H9 (cell line): ENCODE data around the gene AFG1L. TPM values are rescaled to one million over a fixed set of nuclear protein-coding genes. Genes with fewer than 3 reads are reported as not detected.

Experiments
- DNase-seq: peaks from one replicate; pipeline ENCODE4 v3.0.0-alpha.2; 2017
- H2AFZ ChIP-seq: one replicate; pipeline ENCODE4 v1.6.1; 2013; ENCODE audit warnings: mild to moderate bottlenecking, low read length, control low read depth, moderate library complexity
- H2AK5ac ChIP-seq: 2 replicates; pipeline ENCODE4 v1.6.1; 2013; ENCODE audit warnings: low read length, control low read depth, mixed read lengths; ENCODE audit not compliant: insufficient read length
- H2BK120ac ChIP-seq: one replicate; pipeline ENCODE4 v1.6.1; 2013; ENCODE audit warnings: low read depth, mild to moderate bottlenecking, low read length, control low read depth, inconsistent platforms; ENCODE audit not compliant: poor library complexity, severe bottlenecking
- H2BK12ac ChIP-seq: 2 replicates; pipeline ENCODE4 v1.6.1; 2013; ENCODE audit warnings: low read length, control low read depth, mixed read lengths, low read depth; ENCODE audit not compliant: insufficient read length
- H2BK15ac ChIP-seq: 2 replicates; pipeline ENCODE4 v1.6.1; 2013; ENCODE audit warnings: low read depth, low read length, control low read depth
- H2BK20ac ChIP-seq: one replicate; pipeline ENCODE4 v1.6.1; 2013; ENCODE audit warnings: low read depth, mild to moderate bottlenecking, low read length, control low read depth, inconsistent platforms; ENCODE audit not compliant: poor library complexity, severe bottlenecking
- H2BK5ac ChIP-seq: 2 replicates; pipeline ENCODE4 v1.6.1; 2013; ENCODE audit warnings: low read length, control low read depth, mixed read lengths; ENCODE audit not compliant: insufficient read length
- H3K14ac ChIP-seq: 2 replicates; pipeline ENCODE4 v1.6.1; 2013; ENCODE audit warnings: low read length, control low read depth; ENCODE audit not compliant: insufficient read depth
- H3K18ac ChIP-seq: 2 replicates; pipeline ENCODE4 v1.6.1; 2013; ENCODE audit warnings: low read depth, mild to moderate bottlenecking, mixed read lengths, low read length, control low read depth; ENCODE audit not compliant: insufficient read length
- H3K23ac ChIP-seq: 2 replicates; pipeline ENCODE4 v1.6.1; 2013; ENCODE audit warnings: low read length, control low read depth, mixed read lengths, low read depth; ENCODE audit not compliant: insufficient read length
- H3K23me2 ChIP-seq: 2 replicates; pipeline ENCODE4 v1.6.1; 2013; ENCODE audit warnings: low read depth, mild to moderate bottlenecking, mixed read lengths, low read length, control low read depth; ENCODE audit not compliant: insufficient read length, poor library complexity, severe bottlenecking
- H3K27ac ChIP-seq: 2 replicates; pipeline ENCODE4 v1.5.1; 2013; ENCODE audit warnings: low read length, control low read depth, mixed read lengths, low read depth; ENCODE audit not compliant: insufficient read length
- H3K27me3 ChIP-seq: 2 replicates; pipeline ENCODE4 v1.6.1; 2013; ENCODE audit warnings: low read length, control low read depth, inconsistent platforms; ENCODE audit not compliant: insufficient read depth
- H3K4ac ChIP-seq: 2 replicates; pipeline ENCODE4 v1.6.1; 2013; ENCODE audit warnings: low read depth, mild to moderate bottlenecking, control low read depth, inconsistent platforms, low read length, moderate library complexity
- H3K4me1 ChIP-seq: 2 replicates; pipeline ENCODE4 v1.6.1; 2013; ENCODE audit warnings: low read length, control low read depth, inconsistent platforms; ENCODE audit not compliant: insufficient read depth
- H3K4me2 ChIP-seq: 2 replicates; pipeline ENCODE4 v1.6.1; 2013; ENCODE audit warnings: low read length, control low read depth, mixed read lengths; ENCODE audit not compliant: insufficient read length, insufficient read depth
- H3K56ac ChIP-seq: 2 replicates; pipeline ENCODE4 v1.6.1; 2013; ENCODE audit warnings: low read depth, mild to moderate bottlenecking, mixed read lengths, low read length, control low read depth; ENCODE audit not compliant: insufficient read length
- H3K79me1 ChIP-seq: 2 replicates; pipeline ENCODE4 v1.6.1; 2013; ENCODE audit warnings: low read depth, mild to moderate bottlenecking, moderate library complexity, low read length, control low read depth, inconsistent platforms; ENCODE audit not compliant: insufficient read depth, poor library complexity, severe bottlenecking
- H3K79me2 ChIP-seq: 2 replicates; pipeline ENCODE4 v1.6.1; 2013; ENCODE audit warnings: low read length, control low read depth, inconsistent platforms; ENCODE audit not compliant: insufficient read depth
- H3K9ac ChIP-seq: 2 replicates; pipeline ENCODE4 v1.6.1; 2013; ENCODE audit warnings: low read length, control low read depth, mixed read lengths; ENCODE audit not compliant: insufficient read length; ENCODE audit errors: extremely low read depth
- H3K9me3 ChIP-seq: one replicate; pipeline ENCODE4 v1.6.1; 2013; ENCODE audit warnings: low read depth, low read length, inconsistent platforms; ENCODE audit not compliant: control insufficient read depth
- H3T11ph ChIP-seq: one replicate; pipeline ENCODE4 v1.6.1; 2013; ENCODE audit warnings: mild to moderate bottlenecking, low read length, control low read depth, inconsistent platforms
- H4K20me1 ChIP-seq: one replicate; pipeline ENCODE4 v1.6.1; 2013; ENCODE audit not compliant: control insufficient read depth, insufficient read length, insufficient read depth
- H4K5ac ChIP-seq: 2 replicates; pipeline ENCODE4 v1.6.1; 2013; ENCODE audit warnings: low read depth, mild to moderate bottlenecking, mixed read lengths, low read length, control low read depth; ENCODE audit not compliant: insufficient read length
- H4K8ac ChIP-seq: replicated peaks from 2 replicates; pipeline ENCODE4 v1.6.1; 2013; ENCODE audit warnings: low read length, control low read depth, mixed read lengths, low read depth; ENCODE audit not compliant: insufficient read length
- H4K91ac ChIP-seq: 2 replicates; pipeline ENCODE4 v1.6.1; 2013; ENCODE audit warnings: low read depth, mild to moderate bottlenecking, moderate library complexity, mixed read lengths, low read length, control low read depth; ENCODE audit not compliant: insufficient read length
- H3K27ac Mint-ChIP-seq, 3 experiments: 2 replicates in 2 of 3; 3 replicates in 1 of 3; pipeline ENCODE4 v1.8.0; 2020 to 2021; ENCODE audit warnings: mixed read lengths in 3 of 3, mild to moderate bottlenecking in 1 of 3, moderate library complexity in 1 of 3
- H3K27me3 Mint-ChIP-seq: 2 replicates; pipeline ENCODE4 v1.8.0; 2021; ENCODE audit warnings: low read depth, mild to moderate bottlenecking, moderate library complexity, mixed read lengths
- H3K36me3 Mint-ChIP-seq, 3 experiments: 2 replicates in 2 of 3; 3 replicates in 1 of 3; pipeline ENCODE4 v1.8.0; 2020 to 2021; ENCODE audit warnings: low read depth in 3 of 3, mixed read lengths in 3 of 3; ENCODE audit not compliant: insufficient read depth in 1 of 3
- H3K4me1 Mint-ChIP-seq, 2 experiments: 2 replicates each; pipeline ENCODE4 v1.8.0; 2020; ENCODE audit warnings: mixed read lengths in 2 of 2
- H3K4me3 Mint-ChIP-seq, 2 experiments: 2 replicates in 1 of 2; 3 replicates in 1 of 2; pipeline ENCODE4 v1.8.0; 2020 to 2021; ENCODE audit warnings: mild to moderate bottlenecking in 2 of 2, mixed read lengths in 2 of 2, moderate library complexity in 1 of 2
- H3K9me3 Mint-ChIP-seq, 2 experiments: 2 replicates in 1 of 2; 3 replicates in 1 of 2; pipeline ENCODE4 v1.8.0; 2020; ENCODE audit warnings: mild to moderate bottlenecking in 2 of 2, mixed read lengths in 2 of 2, moderate library complexity in 1 of 2
- WGBS: extraction: QIAGEN DNeasy Blood & Tissue Kit; methylation state at CpG from one replicate; pipeline ENCODE4 v1.1.7; 2013; ENCODE audit warnings: missing lambda C conversion rate, low lambda C conversion rate, mixed read lengths; ENCODE audit not compliant: insufficient read length; ENCODE audit errors: extremely low coverage; 5-methylcytosine and 5-hydroxymethylcytosine counted together
- total RNA-seq: library from RNA; stranded (reverse); gene quantifications from 2 replicates; pipeline ENCODE4 v1.2.1, GENCODE V29; 2021
- TF ChIP-seq, protein P1 (sequence below): fragments of 200-600 bp; sonication (generic); conservative IDR thresholded peaks from 3 replicates; pipeline ENCODE4 v1.8.0; 2021; ENCODE audit warnings: antibody characterized with exemption, mild to moderate bottlenecking

AFG1L gene
- total RNA-seq, 1 experiment from 2014 or later = 4.7 TPM

DNA sequence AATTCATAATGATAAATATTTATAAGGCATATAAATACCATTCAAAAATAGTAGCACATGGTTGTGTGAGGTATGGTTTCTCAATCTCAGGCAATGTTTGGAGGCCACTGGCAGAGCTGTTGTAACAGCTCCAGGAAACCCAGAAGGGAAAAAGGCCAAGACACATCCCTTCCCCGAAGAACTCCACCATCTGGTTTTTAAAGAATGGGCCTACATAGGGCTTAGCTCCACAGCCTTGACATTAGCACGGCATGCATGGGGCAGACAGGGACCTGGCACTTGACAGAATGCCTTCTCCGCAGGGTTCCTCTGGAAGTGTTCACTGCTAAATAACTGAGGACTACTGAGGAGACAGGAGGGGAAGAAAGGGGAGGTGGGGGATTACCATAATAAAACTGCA lies 249.8 kb downstream of the AFG1L start:
- WGBS = no CpG with 5 or more reads among the region's 3 CpGs
- no peak overlapping the region for H3K18ac ChIP-seq
- H3K4me1 ChIP-seq = peaks cover 2% of the 10 kb centered on the region; the same call in 1 of the 2 replicates
- no peak overlapping the region for H2BK15ac ChIP-seq
- H2AFZ ChIP-seq = no peak overlapping the region
- TF ChIP-seq, protein P1, sequence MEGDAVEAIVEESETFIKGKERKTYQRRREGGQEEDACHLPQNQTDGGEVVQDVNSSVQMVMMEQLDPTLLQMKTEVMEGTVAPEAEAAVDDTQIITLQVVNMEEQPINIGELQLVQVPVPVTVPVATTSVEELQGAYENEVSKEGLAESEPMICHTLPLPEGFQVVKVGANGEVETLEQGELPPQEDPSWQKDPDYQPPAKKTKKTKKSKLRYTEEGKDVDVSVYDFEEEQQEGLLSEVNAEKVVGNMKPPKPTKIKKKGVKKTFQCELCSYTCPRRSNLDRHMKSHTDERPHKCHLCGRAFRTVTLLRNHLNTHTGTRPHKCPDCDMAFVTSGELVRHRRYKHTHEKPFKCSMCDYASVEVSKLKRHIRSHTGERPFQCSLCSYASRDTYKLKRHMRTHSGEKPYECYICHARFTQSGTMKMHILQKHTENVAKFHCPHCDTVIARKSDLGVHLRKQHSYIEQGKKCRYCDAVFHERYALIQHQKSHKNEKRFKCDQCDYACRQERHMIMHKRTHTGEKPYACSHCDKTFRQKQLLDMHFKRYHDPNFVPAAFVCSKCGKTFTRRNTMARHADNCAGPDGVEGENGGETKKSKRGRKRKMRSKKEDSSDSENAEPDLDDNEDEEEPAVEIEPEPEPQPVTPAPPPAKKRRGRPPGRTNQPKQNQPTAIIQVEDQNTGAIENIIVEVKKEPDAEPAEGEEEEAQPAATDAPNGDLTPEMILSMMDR = no peak
- H4K5ac ChIP-seq = no peak overlapping the region
- no peaks in the 10 kb centered on the region for H3K9me3 ChIP-seq
- no peaks in the 10 kb centered on the region for H3K79me2 ChIP-seq
- Mint-ChIP-seq H3K9me3 (peaks cover 5% of the 10 kb centered on the region in 2 experiments; a peak in 3 of 5 replicates), H3K4me1 (peaks cover 13 to 16% of the 10 kb centered on the region in 2 experiments), H3K27ac (no peak overlapping the region), H3K4me3 (no peak overlapping the region), H3K36me3 (peaks cover 0 to 3% (median 0%) of the 10 kb centered on the region in 3 experiments; a peak in 1 of 7 replicates), H3K27me3 (peaks cover 6% of the 10 kb centered on the region)
- H3K14ac ChIP-seq = no peak overlapping the region
- no peak overlapping the region for H3K4me2 ChIP-seq
- H2AK5ac ChIP-seq = no peak overlapping the region
- no peaks in the 10 kb centered on the region for H3K27me3 ChIP-seq
- no peak overlapping the region for H2BK20ac ChIP-seq
- H3K56ac ChIP-seq = no peak overlapping the region
- no peaks in the 10 kb centered on the region for H4K20me1 ChIP-seq
- H4K91ac ChIP-seq = no peak overlapping the region
- no peak overlapping the region for H3K23ac ChIP-seq
- no peaks in the 10 kb centered on the region for H3K23me2 ChIP-seq
- H3T11ph ChIP-seq = no peak overlapping the region
- H4K8ac ChIP-seq = no peak overlapping the region
- no peak overlapping the region for H3K27ac ChIP-seq
- H3K9ac ChIP-seq = no peak overlapping the region
- DNase-seq = no peak
- no peak overlapping the region for H2BK5ac ChIP-seq
- no peak overlapping the region for H2BK120ac ChIP-seq
- H3K4ac ChIP-seq = no peak overlapping the region
- H3K79me1 ChIP-seq = no peaks in the 10 kb centered on the region
- H2BK12ac ChIP-seq = no peak overlapping the region
